Measurements from ENCODE around the gene SRR.

SRR gene

DNA sequence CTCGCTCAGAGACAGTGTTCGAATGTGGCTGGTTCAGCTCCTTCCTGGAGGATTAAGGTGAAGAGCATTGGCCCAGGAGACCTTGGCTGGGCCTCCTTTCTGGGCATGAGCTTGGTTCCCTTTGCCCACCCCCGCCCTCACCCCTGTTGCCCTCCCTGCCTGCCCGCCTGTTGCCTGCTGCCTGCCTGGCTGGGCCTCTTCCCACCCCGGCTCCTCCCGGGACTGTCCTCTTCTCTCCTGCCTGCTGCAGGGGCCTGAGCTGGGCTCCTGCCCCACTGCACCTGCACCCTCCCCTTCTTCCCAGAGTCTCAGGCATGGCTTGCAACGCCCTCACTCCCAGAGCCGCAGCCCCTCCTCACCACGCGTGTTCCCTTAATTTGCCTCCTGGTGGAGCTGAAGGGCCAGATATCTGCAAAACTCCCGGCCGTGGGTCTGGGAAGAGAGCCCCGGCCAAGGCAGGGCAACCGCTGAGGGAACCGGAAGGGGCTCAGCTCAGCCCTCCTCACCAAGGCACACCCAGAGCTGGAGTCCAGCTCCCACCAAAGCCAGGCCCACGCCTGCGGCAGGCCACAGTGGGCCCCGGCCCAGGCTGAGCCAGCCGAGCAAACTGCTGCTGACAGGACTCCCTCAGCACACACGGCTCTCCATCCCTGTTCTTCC lies 65.9 kb downstream of the SRR start:
- TF ChIP-seq, protein P1, sequence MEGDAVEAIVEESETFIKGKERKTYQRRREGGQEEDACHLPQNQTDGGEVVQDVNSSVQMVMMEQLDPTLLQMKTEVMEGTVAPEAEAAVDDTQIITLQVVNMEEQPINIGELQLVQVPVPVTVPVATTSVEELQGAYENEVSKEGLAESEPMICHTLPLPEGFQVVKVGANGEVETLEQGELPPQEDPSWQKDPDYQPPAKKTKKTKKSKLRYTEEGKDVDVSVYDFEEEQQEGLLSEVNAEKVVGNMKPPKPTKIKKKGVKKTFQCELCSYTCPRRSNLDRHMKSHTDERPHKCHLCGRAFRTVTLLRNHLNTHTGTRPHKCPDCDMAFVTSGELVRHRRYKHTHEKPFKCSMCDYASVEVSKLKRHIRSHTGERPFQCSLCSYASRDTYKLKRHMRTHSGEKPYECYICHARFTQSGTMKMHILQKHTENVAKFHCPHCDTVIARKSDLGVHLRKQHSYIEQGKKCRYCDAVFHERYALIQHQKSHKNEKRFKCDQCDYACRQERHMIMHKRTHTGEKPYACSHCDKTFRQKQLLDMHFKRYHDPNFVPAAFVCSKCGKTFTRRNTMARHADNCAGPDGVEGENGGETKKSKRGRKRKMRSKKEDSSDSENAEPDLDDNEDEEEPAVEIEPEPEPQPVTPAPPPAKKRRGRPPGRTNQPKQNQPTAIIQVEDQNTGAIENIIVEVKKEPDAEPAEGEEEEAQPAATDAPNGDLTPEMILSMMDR (IDR thresholded peaks at IDR 0.05; ENCODE audit: insufficient read depth, low read depth, low read length, missing control alignments), result no peak
- no peak for DNase-seq (ENCODE audit: low read depth)
- no peak overlapping the region for H3K4me3 ChIP-seq (ENCODE audit: low read length)

DNA sequence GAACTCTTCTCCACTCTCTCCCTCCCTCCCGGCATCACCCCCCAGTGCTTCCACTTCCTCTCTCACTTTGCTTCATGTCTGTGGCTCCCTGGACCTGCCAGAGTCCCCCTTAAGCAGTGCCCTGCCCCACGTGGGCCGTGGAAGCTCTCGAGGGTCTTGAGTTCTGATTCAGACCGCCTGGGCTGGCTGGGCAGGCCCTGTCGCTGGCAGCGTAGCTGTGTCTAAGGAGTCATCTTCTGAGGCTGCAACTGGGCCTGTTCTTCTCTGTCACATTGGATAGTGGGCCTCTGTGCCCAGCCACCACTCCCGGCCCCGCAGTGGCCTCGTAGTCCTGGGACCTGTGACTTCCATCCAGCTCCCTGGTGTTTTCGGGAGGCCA lies 66.5 kb downstream of the SRR start:
- TF ChIP-seq, protein P1 (IDR thresholded peaks at IDR 0.05; ENCODE audit: insufficient read depth, low read depth, low read length, missing control alignments), result no peak
- H3K4me3 ChIP-seq (ENCODE audit: low read length), result no peak overlapping the region
- no peak for DNase-seq (ENCODE audit: low read depth)

DNA sequence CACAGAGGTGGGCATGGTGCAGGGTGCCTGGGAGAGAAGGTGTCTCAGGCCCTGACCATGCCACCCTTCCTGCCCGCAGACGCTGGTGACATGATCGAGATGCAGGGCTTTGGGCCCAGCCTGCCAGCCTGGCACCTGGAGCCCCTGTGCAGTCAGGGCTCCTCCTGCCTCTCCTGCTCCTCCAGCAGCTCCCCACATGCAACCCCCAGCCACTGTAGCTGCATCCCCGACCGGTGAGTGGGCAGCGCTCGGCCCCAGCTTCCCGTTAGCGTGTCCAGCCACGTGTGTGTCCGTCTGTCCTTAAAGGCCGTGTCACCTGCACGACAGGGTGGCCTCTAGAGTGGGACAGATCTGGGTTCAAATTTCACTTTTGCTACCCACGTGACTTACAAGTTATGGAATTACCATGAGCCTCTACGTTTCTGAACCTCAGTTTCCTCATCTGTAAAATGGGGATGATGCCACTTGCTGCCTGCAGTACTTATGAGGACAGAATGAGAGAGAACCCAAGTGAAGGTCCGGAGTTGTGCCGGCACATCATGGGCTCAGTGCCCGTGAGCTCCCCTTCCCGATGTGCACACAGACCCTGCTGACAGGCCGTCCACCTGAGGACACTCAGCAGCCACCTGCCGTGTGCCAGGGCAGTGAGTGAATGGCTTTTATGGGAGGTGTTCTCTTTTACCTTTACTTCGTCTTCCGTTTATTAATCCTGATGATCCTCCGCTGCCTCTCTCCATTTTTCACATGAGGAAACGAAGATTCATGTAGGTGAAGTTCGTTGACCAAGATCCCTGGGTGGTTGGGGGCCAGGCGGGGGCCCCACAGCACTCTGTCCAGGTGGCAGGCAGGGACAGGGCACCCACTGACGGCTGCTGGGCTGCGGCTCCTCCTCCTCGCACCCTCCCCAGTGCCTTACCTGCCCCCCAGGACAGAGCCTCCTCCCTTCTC lies 67.7 kb downstream of the SRR start:
- TF ChIP-seq, protein P1 (IDR thresholded peaks at IDR 0.05; ENCODE audit: insufficient read depth, low read depth, low read length, missing control alignments), result no peak
- no peak overlapping the region for H3K4me3 ChIP-seq (ENCODE audit: low read length)
- no peak for DNase-seq (ENCODE audit: low read depth)

DNA sequence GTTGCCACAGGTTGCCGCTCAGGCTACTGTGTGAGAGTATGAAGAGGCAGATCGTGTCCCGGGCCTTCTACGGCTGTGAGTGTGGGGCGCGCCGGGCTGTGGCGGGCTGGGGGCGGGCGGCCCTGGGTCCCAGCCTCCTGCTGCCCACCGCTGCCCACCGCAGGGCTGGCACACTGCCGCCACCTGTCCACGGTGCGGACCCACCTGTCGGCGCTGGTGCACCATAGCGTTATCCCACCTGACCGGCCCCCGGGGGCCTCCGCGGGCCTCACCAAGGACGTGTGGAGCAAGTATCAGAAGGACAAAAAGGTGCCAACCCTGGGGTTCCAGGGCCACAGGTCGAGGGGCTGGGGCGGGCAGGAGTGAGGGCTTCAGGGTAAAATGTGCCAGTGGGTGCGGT lies 68.4 kb downstream of the SRR start:
- no peak for DNase-seq (ENCODE audit: low read depth)
- H3K4me3 ChIP-seq (ENCODE audit: low read length), result no peak overlapping the region
- TF ChIP-seq, protein P1 (IDR thresholded peaks at IDR 0.05; ENCODE audit: insufficient read depth, low read depth, low read length, missing control alignments), result no peak

DNA sequence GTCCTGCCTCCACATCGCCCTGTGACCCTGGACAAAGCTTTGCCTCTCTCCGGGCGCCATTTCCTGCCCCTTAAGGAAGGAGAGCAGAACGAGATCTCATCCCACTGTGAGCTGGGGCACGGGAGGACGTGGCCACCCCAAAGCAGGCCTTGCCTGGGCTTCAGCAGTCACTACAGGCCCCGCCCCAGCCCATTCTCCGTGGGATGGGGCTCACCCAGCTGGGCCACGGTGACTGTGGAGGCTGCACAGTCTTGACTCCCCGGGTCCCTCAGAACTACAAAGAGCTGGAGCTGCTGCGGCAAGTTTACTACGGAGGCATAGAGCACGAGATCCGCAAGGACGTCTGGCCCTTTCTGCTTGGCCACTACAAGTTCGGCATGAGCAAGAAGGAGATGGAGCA lies 68.9 kb downstream of the SRR start:
- no peak for DNase-seq (ENCODE audit: low read depth)
- TF ChIP-seq, protein P1 (IDR thresholded peaks at IDR 0.05; ENCODE audit: insufficient read depth, low read depth, low read length, missing control alignments), result no peak
- no peak overlapping the region for H3K4me3 ChIP-seq (ENCODE audit: low read length)

DNA sequence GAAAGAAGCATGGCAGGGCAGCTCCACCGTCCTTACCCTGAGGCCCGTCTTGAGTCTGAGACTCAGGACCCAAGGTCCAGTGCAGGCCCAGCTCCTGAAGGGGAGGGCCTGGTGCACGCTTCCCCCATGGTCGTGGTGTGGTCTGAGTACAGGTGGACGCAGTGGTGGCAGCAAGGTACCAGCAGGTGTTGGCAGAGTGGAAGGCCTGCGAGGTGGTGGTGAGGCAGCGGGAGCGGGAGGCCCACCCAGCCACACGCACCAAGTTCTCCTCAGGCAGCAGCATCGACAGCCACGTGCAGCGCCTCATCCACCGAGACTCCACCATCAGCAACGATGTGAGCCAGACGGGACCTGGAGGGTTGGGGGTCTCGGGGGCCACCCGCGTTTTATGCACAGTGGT lies 69.4 kb downstream of the SRR start:
- no peak for DNase-seq (ENCODE audit: low read depth)
- no peak overlapping the region for H3K4me3 ChIP-seq (ENCODE audit: low read length)
- TF ChIP-seq, protein P1 (IDR thresholded peaks at IDR 0.05; ENCODE audit: insufficient read depth, low read depth, low read length, missing control alignments), result no peak
